H1 (cell line): Measurements from ENCODE around the gene MYRIP. TPM values are rescaled to one million over a fixed set of nuclear protein-coding genes. Genes with fewer than 3 reads are reported as not detected.

Source experiments
- CTCF ChIA-PET: fragments of 300-600 bp; sonication (Branson Sonifier 250); formaldehyde crosslinking; loops from one replicate; lab custom pipeline; 2021; ENCODE audit not compliant: partially characterized antibody; lab: Charles Lee
- POLR2A ChIA-PET: fragments of 300-600 bp; sonication (Branson Sonifier 250); formaldehyde crosslinking; loops from one replicate; lab custom pipeline; 2021; ENCODE audit warnings: inconsistent platforms; ENCODE audit not compliant: partially characterized antibody; lab: Charles Lee
- DNase-seq, 2 experiments: peaks; one replicate each; pipeline versions ENCODE4 v3.0.0 to v3.0.0-alpha.2; 2010 to 2022; ENCODE audit warnings: low spot score in 2 of 2, low read depth in 1 of 2, mixed read lengths in 1 of 2
- FAIRE-seq: peaks from 2 replicates; lab custom pipeline; 2011; peaks lifted over from hg19 to GRCh38; lab: Jason Lieb, UNC
- H2AFZ ChIP-seq: 2 replicates; pipeline ENCODE4 v1.8.1; 2012; ENCODE audit warnings: low read length, inconsistent platforms
- H2AK5ac ChIP-seq: 2 replicates; pipeline ENCODE4 v1.6.1; 2013; ENCODE audit warnings: low read depth, low read length
- H2BK120ac ChIP-seq: replicated peaks from 2 replicates; pipeline ENCODE3; 2013; ENCODE audit warnings: low read depth, low read length, inconsistent platforms
- H2BK12ac ChIP-seq: 2 replicates; pipeline ENCODE4 v1.6.1; 2013; ENCODE audit warnings: low read depth, low read length
- H2BK15ac ChIP-seq: 2 replicates; pipeline ENCODE4 v1.6.1; 2013; ENCODE audit warnings: low read length
- H2BK20ac ChIP-seq: 2 replicates; pipeline ENCODE4 v1.6.1; 2013; ENCODE audit warnings: low read length
- H2BK5ac ChIP-seq: 2 replicates; pipeline ENCODE4 v1.6.1; 2013; ENCODE audit warnings: low read depth, low read length
- H3K14ac ChIP-seq: 2 replicates; pipeline ENCODE4 v1.6.1; 2013; ENCODE audit warnings: inconsistent platforms; ENCODE audit not compliant: insufficient read length
- H3K18ac ChIP-seq: 2 replicates; pipeline ENCODE4 v1.6.1; 2013; ENCODE audit warnings: low read length; ENCODE audit errors: extremely low read depth
- H3K23ac ChIP-seq: 2 replicates; pipeline ENCODE4 v1.6.1; 2013; ENCODE audit warnings: inconsistent platforms; ENCODE audit not compliant: insufficient read length
- H3K23me2 ChIP-seq: 2 replicates; pipeline ENCODE4 v1.6.1; 2013; ENCODE audit warnings: low read depth, low read length
- H3K27ac ChIP-seq: 2 replicates; pipeline ENCODE4 v1.6.1; 2011; ENCODE audit warnings: low read depth, low read length, inconsistent platforms
- H3K27me3 ChIP-seq, 4 experiments: replicated peaks in 1 of 4; 1 replicate in 1 of 4; 2 replicates in 3 of 4; pipeline versions ENCODE4 v1.6.1 to v1.8.1; 2011 to 2013; ENCODE audit warnings: low read length in 3 of 4, mild to moderate bottlenecking in 3 of 4, inconsistent platforms in 2 of 4, mixed read lengths in 2 of 4, moderate library complexity in 1 of 4; ENCODE audit not compliant: control insufficient read depth in 3 of 4, insufficient read depth in 3 of 4; ENCODE audit errors: extremely low read depth in 1 of 4
- H3K36me3 ChIP-seq, 4 experiments: 2 replicates each; pipeline versions ENCODE4 v1.6.1 to v1.8.1; 2011 to 2013; ENCODE audit warnings: mild to moderate bottlenecking in 4 of 4, low read length in 3 of 4, moderate library complexity in 2 of 4, control low read depth in 1 of 4, inconsistent platforms in 1 of 4; ENCODE audit not compliant: insufficient read depth in 4 of 4, control insufficient read depth in 2 of 4
- H3K4ac ChIP-seq: replicated peaks from 2 replicates; pipeline ENCODE3; 2013; ENCODE audit warnings: low read length, low read depth, mixed read lengths, inconsistent platforms; ENCODE audit not compliant: insufficient read length
- H3K4me1 ChIP-seq, 4 experiments: replicated peaks in 1 of 4; 1 replicate in 1 of 4; 2 replicates in 3 of 4; pipeline versions ENCODE4 v1.6.1 to v1.8.1; 2011 to 2013; ENCODE audit warnings: low read length in 3 of 4, inconsistent platforms in 2 of 4, mixed read lengths in 1 of 4; ENCODE audit not compliant: insufficient read depth in 4 of 4, control insufficient read depth in 3 of 4
- H3K4me2 ChIP-seq, 2 experiments: 2 replicates each; pipeline versions ENCODE4 v1.6.1 to v1.8.1; 2011 to 2013; ENCODE audit warnings: low read depth in 2 of 2, low read length in 2 of 2, control low read depth in 1 of 2, inconsistent platforms in 1 of 2, mild to moderate bottlenecking in 1 of 2; ENCODE audit not compliant: insufficient read depth in 1 of 2
- H3K4me3 ChIP-seq, 4 experiments: fragments of 200-600, 300-600 bp in 1 of 4; sonication (generic), shearing (Covaris generic), sonication (Bioruptor Twin) in 1 of 4; 2 replicates each; pipeline versions ENCODE4 v1.5.1 to v1.8.1; 2011 to 2016; ENCODE audit warnings: low read length in 4 of 4, low read depth in 3 of 4, control low read depth in 2 of 4, inconsistent platforms in 2 of 4, mild to moderate bottlenecking in 2 of 4, mixed read lengths in 1 of 4, moderate library complexity in 1 of 4; ENCODE audit not compliant: insufficient read depth in 2 of 4; ENCODE audit errors: extremely low read depth in 1 of 4
- H3K56ac ChIP-seq: replicated peaks from 2 replicates; pipeline ENCODE3; 2013; ENCODE audit warnings: low read depth, mild to moderate bottlenecking, mixed read lengths, low read length, inconsistent platforms; ENCODE audit not compliant: insufficient read length
- H3K79me1 ChIP-seq: 2 replicates; pipeline ENCODE4 v1.6.1; 2013; ENCODE audit warnings: low read depth, low read length, control low read depth
- H3K79me2 ChIP-seq, 2 experiments: 2 replicates each; pipeline versions ENCODE4 v1.6.1 to v1.8.1; 2012 to 2013; ENCODE audit warnings: low read length in 2 of 2, mild to moderate bottlenecking in 2 of 2, inconsistent platforms in 1 of 2; ENCODE audit not compliant: insufficient read depth in 2 of 2, control insufficient read depth in 1 of 2
- H3K9ac ChIP-seq, 4 experiments: replicated peaks in 1 of 4; 1 replicate in 1 of 4; 2 replicates in 3 of 4; pipeline versions ENCODE4 v1.6.1 to v1.8.1; 2011 to 2013; ENCODE audit warnings: low read depth in 3 of 4, low read length in 3 of 4, control low read depth in 2 of 4, mild to moderate bottlenecking in 2 of 4, moderate library complexity in 2 of 4, inconsistent platforms in 1 of 4; ENCODE audit errors: extremely low read depth in 1 of 4
- H3K9me3 ChIP-seq, 2 experiments: 2 replicates each; pipeline versions ENCODE4 v1.6.1 to v1.8.1; 2012 to 2013; ENCODE audit warnings: mild to moderate bottlenecking in 2 of 2, moderate library complexity in 2 of 2, control low read depth in 1 of 2, inconsistent platforms in 1 of 2, low read depth in 1 of 2, low read length in 1 of 2, mixed read lengths in 1 of 2; ENCODE audit not compliant: insufficient read depth in 2 of 2
- H4K20me1 ChIP-seq, 2 experiments: replicated peaks in 1 of 2; 2 replicates each; pipeline versions ENCODE3 to v1.8.1; 2011 to 2013; ENCODE audit warnings: inconsistent platforms in 2 of 2, low read length in 2 of 2, mild to moderate bottlenecking in 1 of 2; ENCODE audit not compliant: insufficient read depth in 2 of 2, control insufficient read depth in 1 of 2
- H4K5ac ChIP-seq: 2 replicates; pipeline ENCODE4 v1.6.1; 2013; ENCODE audit warnings: low read length, low read depth, mixed read lengths, inconsistent platforms; ENCODE audit not compliant: insufficient read length
- H4K8ac ChIP-seq: 2 replicates; pipeline ENCODE4 v1.8.0; 2013; ENCODE audit warnings: mild to moderate bottlenecking, moderate library complexity, low read length, inconsistent platforms; ENCODE audit not compliant: insufficient read depth; ENCODE audit errors: extremely low read depth
- H4K91ac ChIP-seq: replicated peaks from 2 replicates; pipeline ENCODE3; 2013; ENCODE audit warnings: low read length, mixed read lengths, inconsistent platforms; ENCODE audit not compliant: insufficient read length
- ATF3 ChIP-seq: IDR thresholded peaks from 2 replicates; pipeline ENCODE4 v1.6.1; 2011; ENCODE audit warnings: low read depth, mild to moderate bottlenecking, low read length; ENCODE audit not compliant: insufficient read depth
- BACH1 ChIP-seq: IDR thresholded peaks from 2 replicates; pipeline ENCODE4 v1.6.1; 2012; ENCODE audit warnings: low read length, improper control_type of control experiment
- E2F6 ChIP-seq: IDR thresholded peaks from 2 replicates; pipeline ENCODE4 v1.6.1; 2012; ENCODE audit warnings: inconsistent platforms
- KDM1A ChIP-seq: fragments of 200-600, 300-600 bp; sonication (generic); IDR thresholded peaks from 2 replicates; pipeline ENCODE4 v1.7.1; 2016; ENCODE audit warnings: mild to moderate bottlenecking, low read length, borderline replicate concordance
- KDM4A ChIP-seq: IDR thresholded peaks from one replicate; pipeline ENCODE4 v1.7.1; 2012; ENCODE audit warnings: low read depth, mild to moderate bottlenecking, moderate library complexity, low read length, inconsistent platforms; ENCODE audit not compliant: severe bottlenecking
- POLR2AphosphoS5 ChIP-seq: IDR thresholded peaks from 2 replicates; pipeline ENCODE4 v1.6.1; 2011; ENCODE audit warnings: low read depth, low read length
- RFX5 ChIP-seq: IDR thresholded peaks from 2 replicates; pipeline ENCODE4 v1.6.1; 2011; ENCODE audit warnings: low read depth, low read length, improper control_type of control experiment, borderline replicate concordance
- SAP30 ChIP-seq: fragments of 300-600 bp; sonication (generic); IDR thresholded peaks from 2 replicates; pipeline ENCODE4 v1.7.1; 2012; ENCODE audit warnings: low read length, moderate library complexity, mild to moderate bottlenecking, inconsistent platforms; ENCODE audit not compliant: insufficient read depth, insufficient replicate concordance
- SIX5 ChIP-seq: IDR thresholded peaks from 2 replicates; pipeline ENCODE4 v1.6.1; 2011; ENCODE audit warnings: mild to moderate bottlenecking, low read depth, low read length
- polyA plus RNA-seq, 7 experiments: library from polyadenylated mRNA; depleted of rRNA in 3 of 7; stranded (reverse) in 5 of 7; unstranded in 2 of 7; fragments of >200 nt in 5 of 7; fragments of 200-250 nt in 2 of 7; gene quantifications; 1 replicate in 5 of 7; 2 replicates in 1 of 7; 4 replicates in 1 of 7; pipeline versions ENCODE4 v1.2.1 to v1.2.3, GENCODE V29; 2011 to 2013; ENCODE audit warnings: missing spikeins in 2 of 7, mixed read lengths in 2 of 7
- total RNA-seq: library from RNA; stranded (reverse); fragmentation: NEBNext Ultra II Directional; extraction: Animal tissue kit (Norgen Biotek cat#: 25700); gene quantifications from 2 replicates; pipeline ENCODE4 v1.2.1, GENCODE V29; 2021

MYRIP gene
- total and polyA plus RNA-seq, 2 of the 8 experiments (the other 6 are each of a cell fraction or from before 2014, with no cell fraction given) = 0.54 to 4.3 TPM

- H3K14ac ChIP-seq = no peak overlapping the region
- no peak overlapping the region for H3K23ac ChIP-seq
- H2BK20ac ChIP-seq = no peak overlapping the region
- H2AFZ ChIP-seq = no peak overlapping the region
- no peak overlapping the region for H3K9ac ChIP-seq
- no peak overlapping the region for H3K4me2 ChIP-seq
- H3K27ac ChIP-seq = no peak overlapping the region
- no peak overlapping the region for H2BK120ac ChIP-seq
- H3K79me1 ChIP-seq = no peaks in the 10 kb centered on the region
- FAIRE-seq (peak; percentile 70), DNase-seq (peak; percentile 15 to 51)
- H2AK5ac ChIP-seq = no peak overlapping the region; the same call in none of the 2 replicates
- no peak overlapping the region for H3K56ac ChIP-seq
- peaks cover 0 to 4% (median 0%) of the 10 kb centered on the region in 4 experiments; a peak in 1 of 7 replicates for H3K4me1 ChIP-seq
- no peaks in the 10 kb centered on the region; the same call in 1 of the 2 replicates for H3K23me2 ChIP-seq
- no peaks in the 10 kb centered on the region for H3K79me2 ChIP-seq
- ChIA-PET CTCF (interaction anchor here (0.5 to 2.0 kb wide), 7 partner anchors 11 to 436 kb away, joined by 3 to 9 read pairs (median 4); no protein-coding TSS in a partner anchor), POLR2A (no interaction called here)
- peak overlapping the region; percentile 5; the same call in 1 of the 2 replicates for H3K18ac ChIP-seq
- H3K9me3 ChIP-seq = no peaks in the 10 kb centered on the region
- H2BK5ac ChIP-seq = no peak overlapping the region
- H3K4ac ChIP-seq = no peak overlapping the region
- no peaks in the 10 kb centered on the region for H4K20me1 ChIP-seq
- H3K36me3 ChIP-seq = no peaks in the 10 kb centered on the region
- no peak overlapping the region for H4K5ac ChIP-seq
- no peak overlapping the region for H4K8ac ChIP-seq
- H3K27me3 ChIP-seq = no peaks in the 10 kb centered on the region
- no peak overlapping the region for H3K4me3 ChIP-seq
- peak overlapping the region; percentile 24; the same call in 1 of the 2 replicates for H2BK15ac ChIP-seq
- H4K91ac ChIP-seq = no peak overlapping the region
- H2BK12ac ChIP-seq = peak overlapping the region; percentile 27; the same call in 1 of the 2 replicates
- TF ChIP-seq BACH1 = no peak
- no peak for TF ChIP-seq RFX5
- no peak for TF ChIP-seq SAP30
- TF ChIP-seq ATF3 = no peak
- TF ChIP-seq SIX5 = no peak
- no peak for TF ChIP-seq E2F6
- no peak for TF ChIP-seq POLR2AphosphoS5
- TF ChIP-seq KDM1A = no peak
- no peak for TF ChIP-seq KDM4A
Measured at GRCh38 chr3:40109641-40110490, 300.5 kb downstream of the MYRIP start.
